Caco-2 (cell line): ENCODE results near the gene TRAPPC2B. TPM values are rescaled to one million over a fixed set of nuclear protein-coding genes. Genes with fewer than 3 reads are reported as not detected.

ENCODE experiments used
- BruUV-seq: library from RNA; stranded (reverse); fragments of 400-500 nt; replicated peaks from 2 replicates; lab custom pipeline; 2021; lab: Mats Ljungman, UMichigan
- CTCF ChIA-PET: fragments of 300-600 bp; sonication (Branson Sonifier 250); formaldehyde crosslinking; loops from one replicate; lab custom pipeline; 2022; ENCODE audit warnings: antibody characterized with exemption; lab: Charles Lee
- POLR2A ChIA-PET: fragments of 300-600 bp; sonication (Branson Sonifier 250); formaldehyde crosslinking; loops from one replicate; lab custom pipeline; 2022; ENCODE audit warnings: antibody characterized with exemption; lab: Charles Lee
- DNase-seq, 2 experiments: peaks; one replicate each; pipeline versions ENCODE4 v3.0.0 to v3.0.0-alpha.2; 2020 to 2022
- H3K27me3 ChIP-seq: replicated peaks from 2 replicates; pipeline ENCODE4 v1.6.0; 2011; ENCODE audit warnings: low read length; ENCODE audit not compliant: control insufficient read depth, insufficient read depth
- H3K36me3 ChIP-seq: 2 replicates; pipeline ENCODE4 v1.5.1; 2011; ENCODE audit warnings: low read length; ENCODE audit not compliant: control insufficient read depth, insufficient read depth
- H3K4me1 ChIP-seq: fragments of 250-450 bp; sonication (Bioruptor Pico); 2 replicates; pipeline ENCODE4 v1.5.1; 2020; ENCODE audit warnings: mild to moderate bottlenecking
- H3K4me3 ChIP-seq: 2 replicates; pipeline ENCODE4 v1.5.1; 2011; ENCODE audit warnings: low read depth, mild to moderate bottlenecking, control low read depth, low read length
- H3K9me3 ChIP-seq: fragments of 250-450 bp; sonication (Bioruptor Pico); 2 replicates; pipeline ENCODE4 v1.5.1; 2020; ENCODE audit warnings: mild to moderate bottlenecking, moderate library complexity
- H3K27ac Mint-ChIP-seq: one replicate; pipeline ENCODE4 v1.8.0; 2022; ENCODE audit warnings: mixed read lengths; ENCODE audit not compliant: unreplicated experiment
- H3K27me3 Mint-ChIP-seq: one replicate; pipeline ENCODE4 v1.8.0; 2022; ENCODE audit warnings: mixed read lengths; ENCODE audit not compliant: insufficient read depth, unreplicated experiment
- H3K36me3 Mint-ChIP-seq: one replicate; pipeline ENCODE4 v1.8.0; 2022; ENCODE audit warnings: mild to moderate bottlenecking, mixed read lengths; ENCODE audit not compliant: insufficient read depth, unreplicated experiment
- H3K4me1 Mint-ChIP-seq: one replicate; pipeline ENCODE4 v1.8.0; 2022; ENCODE audit warnings: low read depth, mixed read lengths; ENCODE audit not compliant: unreplicated experiment
- H3K4me3 Mint-ChIP-seq: one replicate; pipeline ENCODE4 v1.8.0; 2022; ENCODE audit warnings: mild to moderate bottlenecking, moderate library complexity, mixed read lengths; ENCODE audit not compliant: unreplicated experiment
- H3K9me3 Mint-ChIP-seq: one replicate; pipeline ENCODE4 v1.8.0; 2022; ENCODE audit warnings: mixed read lengths; ENCODE audit not compliant: unreplicated experiment
- intact Hi-C: fragments of 100-400 bp; cut with micrococcal nuclease; formaldehyde crosslinking; loops from one replicate; pipeline ENCODE4 v1.10.0; 2022; ENCODE audit not compliant: unreplicated experiment
- total RNA-seq: library from RNA; stranded (reverse); gene quantifications from 2 replicates; pipeline ENCODE4 v1.2.3, GENCODE V29; 2022
- TF ChIP-seq, protein P1 (sequence below), 2 experiments: fragments of 200-600 bp in 1 of 2; IDR thresholded peaks; 1 replicate in 1 of 2; 2 replicates in 1 of 2; pipeline versions ENCODE4 v1.5.1 to v1.8.0; 2011 to 2022; ENCODE audit warnings: antibody characterized with exemption in 1 of 2, control low read depth in 1 of 2, inconsistent platforms in 1 of 2, low read depth in 1 of 2, low read length in 1 of 2, mild to moderate bottlenecking in 1 of 2, moderate library complexity in 1 of 2; ENCODE audit not compliant: insufficient read depth in 1 of 2, severe bottlenecking in 1 of 2, unreplicated experiment in 1 of 2

Gene TRAPPC2B
- total RNA-seq, 1 experiment from 2014 or later = 7.0 TPM

DNA sequence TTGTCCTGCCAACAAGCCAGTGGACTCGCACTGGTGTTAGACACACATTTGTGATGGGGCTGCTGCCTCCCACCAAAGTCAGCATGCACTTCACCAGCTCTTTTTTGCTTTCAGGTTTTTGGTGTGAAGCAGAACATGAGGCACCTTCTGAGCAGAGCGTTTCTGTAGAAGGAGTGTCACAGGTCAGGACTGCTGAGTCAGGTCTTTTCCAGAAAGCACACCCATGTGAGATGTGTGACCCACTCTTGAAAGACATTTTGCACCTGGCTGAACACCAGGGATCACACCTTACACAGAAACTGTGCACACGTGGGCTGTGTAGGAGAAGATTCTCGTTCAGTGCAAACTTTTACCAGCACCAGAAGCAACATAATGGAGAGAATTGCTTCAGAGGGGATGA lies 7.4 kb upstream of the TRAPPC2B start:
- Histone ChIP-seq H3K4me1 (no peaks in the 10 kb centered on the region), H3K9me3 (no peaks in the 10 kb centered on the region), H3K27me3 (no peaks in the 10 kb centered on the region), H3K36me3 (no peaks in the 10 kb centered on the region), H3K4me3 (no peak overlapping the region)
- ChIA-PET POLR2A (no interaction called here), CTCF (no interaction called here)
- no peak overlapping the region for H3K4me3 Mint-ChIP-seq
- intact Hi-C loops = no loop called here
- DNase-seq = no peak
- H3K4me1 Mint-ChIP-seq = no peaks in the 10 kb centered on the region
- no TSS peak for BruUV-seq
- no peak overlapping the region for H3K27ac Mint-ChIP-seq
- peaks cover 14% of the 10 kb centered on the region for H3K9me3 Mint-ChIP-seq
- TF ChIP-seq, protein P1, sequence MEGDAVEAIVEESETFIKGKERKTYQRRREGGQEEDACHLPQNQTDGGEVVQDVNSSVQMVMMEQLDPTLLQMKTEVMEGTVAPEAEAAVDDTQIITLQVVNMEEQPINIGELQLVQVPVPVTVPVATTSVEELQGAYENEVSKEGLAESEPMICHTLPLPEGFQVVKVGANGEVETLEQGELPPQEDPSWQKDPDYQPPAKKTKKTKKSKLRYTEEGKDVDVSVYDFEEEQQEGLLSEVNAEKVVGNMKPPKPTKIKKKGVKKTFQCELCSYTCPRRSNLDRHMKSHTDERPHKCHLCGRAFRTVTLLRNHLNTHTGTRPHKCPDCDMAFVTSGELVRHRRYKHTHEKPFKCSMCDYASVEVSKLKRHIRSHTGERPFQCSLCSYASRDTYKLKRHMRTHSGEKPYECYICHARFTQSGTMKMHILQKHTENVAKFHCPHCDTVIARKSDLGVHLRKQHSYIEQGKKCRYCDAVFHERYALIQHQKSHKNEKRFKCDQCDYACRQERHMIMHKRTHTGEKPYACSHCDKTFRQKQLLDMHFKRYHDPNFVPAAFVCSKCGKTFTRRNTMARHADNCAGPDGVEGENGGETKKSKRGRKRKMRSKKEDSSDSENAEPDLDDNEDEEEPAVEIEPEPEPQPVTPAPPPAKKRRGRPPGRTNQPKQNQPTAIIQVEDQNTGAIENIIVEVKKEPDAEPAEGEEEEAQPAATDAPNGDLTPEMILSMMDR (IDR thresholded peaks at IDR 0.05; ENCODE audit: insufficient read depth in 1 of 2, low read depth in 1 of 2, low read length in 1 of 2, severe bottlenecking in 1 of 2, unreplicated experiment in 1 of 2) = no peak
- H3K27me3 Mint-ChIP-seq = peaks cover 6% of the 10 kb centered on the region
- H3K36me3 Mint-ChIP-seq = no peaks in the 10 kb centered on the region

DNA sequence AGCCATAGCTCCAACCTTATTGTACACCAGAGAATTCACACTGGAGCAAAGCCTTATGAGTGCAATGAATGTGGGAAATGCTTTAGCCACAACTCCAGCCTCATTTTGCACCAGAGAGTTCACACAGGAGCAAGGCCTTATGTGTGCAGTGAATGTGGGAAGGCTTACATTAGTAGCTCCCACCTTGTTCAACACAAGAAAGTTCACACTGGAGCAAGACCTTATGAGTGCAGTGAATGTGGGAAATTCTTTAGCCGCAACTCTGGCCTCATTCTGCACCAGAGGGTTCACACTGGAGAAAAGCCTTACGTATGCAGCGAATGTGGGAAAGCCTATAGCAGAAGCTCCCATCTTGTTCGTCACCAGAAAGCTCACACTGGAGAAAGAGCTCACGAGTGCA lies 5.9 kb upstream of the TRAPPC2B start:
- H3K27ac Mint-ChIP-seq = no peak overlapping the region
- Histone ChIP-seq H3K4me1 (peaks cover 1% of the 10 kb centered on the region; the same call in 1 of the 2 replicates), H3K9me3 (peaks cover 6% of the 10 kb centered on the region), H3K27me3 (no peaks in the 10 kb centered on the region), H3K36me3 (no peaks in the 10 kb centered on the region), H3K4me3 (no peak overlapping the region)
- H3K4me3 Mint-ChIP-seq = no peak overlapping the region
- no TSS peak for BruUV-seq
- H3K9me3 Mint-ChIP-seq = peaks cover 6% of the 10 kb centered on the region
- TF ChIP-seq, protein P1 (IDR thresholded peaks at IDR 0.05; ENCODE audit: insufficient read depth in 1 of 2, low read depth in 1 of 2, low read length in 1 of 2, severe bottlenecking in 1 of 2, unreplicated experiment in 1 of 2) = no peak
- H3K4me1 Mint-ChIP-seq = peaks cover 1% of the 10 kb centered on the region
- no peaks in the 10 kb centered on the region for H3K36me3 Mint-ChIP-seq
- ChIA-PET CTCF (no interaction called here), POLR2A (no interaction called here)
- no peak for DNase-seq
- H3K27me3 Mint-ChIP-seq = peaks cover 4% of the 10 kb centered on the region
- intact Hi-C loops = no loop called here

DNA sequence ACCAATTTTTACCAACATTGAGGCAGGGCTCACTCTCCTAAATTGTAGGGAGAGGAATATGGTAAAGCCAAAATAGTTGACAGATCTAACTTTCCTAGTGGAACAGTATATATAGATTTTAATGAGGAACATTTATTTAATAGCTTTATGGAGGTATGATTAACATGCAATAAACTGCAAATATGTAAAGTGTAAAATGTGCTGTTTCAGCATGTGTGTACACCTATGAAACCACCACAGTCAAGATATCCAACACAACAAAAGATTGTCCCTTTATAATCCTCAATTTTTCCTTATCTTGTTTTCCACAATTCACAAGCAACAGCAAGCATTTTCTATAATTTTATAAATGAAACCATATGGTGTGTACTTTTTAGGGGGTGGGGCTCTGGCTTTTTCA lies 4.1 kb upstream of the TRAPPC2B start:
- DNase-seq = no peak
- peaks cover 8% of the 10 kb centered on the region for H3K9me3 Mint-ChIP-seq
- peaks cover 3% of the 10 kb centered on the region for H3K27me3 Mint-ChIP-seq
- H3K27ac Mint-ChIP-seq = no peak overlapping the region
- no peaks in the 10 kb centered on the region for H3K36me3 ChIP-seq
- no TSS peak for BruUV-seq
- H3K4me1 ChIP-seq = peaks cover 3% of the 10 kb centered on the region; the same call in 1 of the 2 replicates
- no peak overlapping the region for H3K4me3 ChIP-seq
- H3K4me3 Mint-ChIP-seq = no peak overlapping the region
- intact Hi-C loops = no loop called here
- TF ChIP-seq, protein P1 (IDR thresholded peaks at IDR 0.05; ENCODE audit: insufficient read depth in 1 of 2, low read depth in 1 of 2, low read length in 1 of 2, severe bottlenecking in 1 of 2, unreplicated experiment in 1 of 2) = no peak
- H3K36me3 Mint-ChIP-seq = peaks cover 16% of the 10 kb centered on the region
- peaks cover 12% of the 10 kb centered on the region for H3K9me3 ChIP-seq
- CTCF ChIA-PET = no interaction called here
- POLR2A ChIA-PET = no interaction called here
- H3K4me1 Mint-ChIP-seq = peaks cover 19% of the 10 kb centered on the region
- no peaks in the 10 kb centered on the region for H3K27me3 ChIP-seq
